NCI-H1092 treated with DMSO at 0.1 percent for 48 hours (cell line): ENCODE results near the gene HCFC1R1.
"Not testable (repeated sequence)": the region's sequence is repeated elsewhere in the genome, so short reads cannot be mapped to it uniquely, and the experiment has no call there.

Source experiments
- DNase-seq: peaks from one replicate; lab custom pipeline; 2025; lab: John Stamatoyannopoulos, UW

The HCFC1R1 gene

GRCh38 chr16:3023669-3024478 is at the start of gene HCFC1R1, which contains the start of gene THOC6:
HCFC1R1 (minus strand) TSS chr16:3023942; CDS start chr16:3023941, 1 bp downstream.
THOC6 (plus strand) TSS chr16:3024035; CDS start chr16:3024327, 292 bp downstream.
- peak; percentile 95 for DNase-seq

- no peak for DNase-seq
Observed at GRCh38 chr16:3073448-3073847, 49.7 kb upstream of the HCFC1R1 start.

- DNase-seq, result not testable (repeated sequence)
Observed at GRCh38 chr16:3072576-3073263, 49.0 kb upstream of the HCFC1R1 start.

GRCh38 chr16:3072148-3072547 is 48.4 kb upstream of the HCFC1R1 start:
- DNase-seq, result not testable (repeated sequence)

- DNase-seq, result no peak
Observed at GRCh38 chr16:3071655-3072054, 47.9 kb upstream of the HCFC1R1 start.

- DNase-seq, result no peak
Observed at GRCh38 chr16:3070608-3071111, 46.9 kb upstream of the HCFC1R1 start.

GRCh38 chr16:3069146-3069545 is 45.4 kb upstream of the HCFC1R1 start:
- not testable (repeated sequence) for DNase-seq

- no peak for DNase-seq
Observed at GRCh38 chr16:3068487-3068886, 44.7 kb upstream of the HCFC1R1 start.

- no peak for DNase-seq
Observed at GRCh38 chr16:3066440-3066748, 42.7 kb upstream of the HCFC1R1 start.

GRCh38 chr16:3065742-3066439 is 42.1 kb upstream of the HCFC1R1 start:
- no peak for DNase-seq

- no peak for DNase-seq
Observed at GRCh38 chr16:3065069-3065741, 41.5 kb upstream of the HCFC1R1 start, which contains the start of gene IL32. IL32 (plus strand) TSS chr16:3065640; CDS start chr16:3065812, 172 bp downstream.

- DNase-seq, result no peak
Observed at GRCh38 chr16:3063625-3064386, 40.1 kb upstream of the HCFC1R1 start.

GRCh38 chr16:3062553-3062952 is 38.8 kb upstream of the HCFC1R1 start:
- DNase-seq, result no peak

- DNase-seq, result no peak
Observed at GRCh38 chr16:3060339-3061127, 36.8 kb upstream of the HCFC1R1 start.

- no peak for DNase-seq
Observed at GRCh38 chr16:3059723-3060242, 36.0 kb upstream of the HCFC1R1 start.

GRCh38 chr16:3059041-3059722 is 35.4 kb upstream of the HCFC1R1 start:
- DNase-seq, result peak; percentile 73

GRCh38 chr16:3058139-3059030 is 34.6 kb upstream of the HCFC1R1 start:
- DNase-seq, result peak; percentile 20
